HEK293 (cell line): ENCODE results near the gene TEP1.

Source experiments
- PRDM10 ChIP-seq: fragments of 450-650 bp; formaldehyde crosslinking; IDR thresholded peaks from 2 replicates; pipeline ENCODE4 v1.5.1; 2016; ENCODE audit warnings: missing biosample characterization, missing genetic modification characterization
- SALL2 ChIP-seq: fragments of 450-650 bp; formaldehyde crosslinking; IDR thresholded peaks from 2 replicates; pipeline ENCODE4 v1.5.0; 2017; ENCODE audit warnings: missing biosample characterization, mild to moderate bottlenecking, missing genetic modification characterization, borderline replicate concordance
- SP7 ChIP-seq: fragments of 450-650 bp; formaldehyde crosslinking; IDR thresholded peaks from 2 replicates; pipeline ENCODE4 v1.5.1; 2016; ENCODE audit warnings: missing biosample characterization, missing genetic modification characterization
- ZBTB20 ChIP-seq: fragments of 450-650 bp; formaldehyde crosslinking; IDR thresholded peaks from 2 replicates; pipeline ENCODE4 v1.5.1; 2016; ENCODE audit warnings: missing biosample characterization, missing genetic modification characterization
- ZBTB26 ChIP-seq: fragments of 450-650 bp; formaldehyde crosslinking; optimal IDR thresholded peaks from 2 replicates; pipeline ENCODE3; 2016; ENCODE audit warnings: missing biosample characterization, mild to moderate bottlenecking, missing genetic modification characterization
- ZBTB48 ChIP-seq: fragments of 450-650 bp; formaldehyde crosslinking; IDR thresholded peaks from 2 replicates; pipeline ENCODE4 v1.5.1; 2016; ENCODE audit warnings: missing biosample characterization, missing genetic modification characterization
- ZBTB8A ChIP-seq: fragments of 450-650 bp; formaldehyde crosslinking; IDR thresholded peaks from 2 replicates; pipeline ENCODE4 v1.5.1; 2016; ENCODE audit warnings: missing biosample characterization, missing genetic modification characterization
- ZEB2 ChIP-seq: fragments of 450-650 bp; formaldehyde crosslinking; IDR thresholded peaks from 2 replicates; pipeline ENCODE4 v1.5.1; 2016; ENCODE audit warnings: missing biosample characterization, missing genetic modification characterization
- ZIC2 ChIP-seq: fragments of 450-650 bp; formaldehyde crosslinking; IDR thresholded peaks from 2 replicates; pipeline ENCODE4 v1.5.1; 2016; ENCODE audit warnings: missing biosample characterization, missing genetic modification characterization
- ZNF10 ChIP-seq: fragments of 450-650 bp; formaldehyde crosslinking; IDR thresholded peaks from 2 replicates; pipeline ENCODE4 v1.5.1; 2017; ENCODE audit warnings: missing biosample characterization, missing genetic modification characterization
- ZNF26 ChIP-seq: fragments of 450-650 bp; formaldehyde crosslinking; IDR thresholded peaks from 2 replicates; pipeline ENCODE4 v1.5.1; 2016; ENCODE audit warnings: missing biosample characterization, missing genetic modification characterization
- ZNF354C ChIP-seq: fragments of 450-650 bp; formaldehyde crosslinking; IDR thresholded peaks from 2 replicates; pipeline ENCODE4 v1.5.1; 2016; ENCODE audit warnings: missing biosample characterization, missing genetic modification characterization, low read depth, borderline replicate concordance
- ZNF398 ChIP-seq: fragments of 450-650 bp; formaldehyde crosslinking; IDR thresholded peaks from 2 replicates; pipeline ENCODE4 v1.5.1; 2017; ENCODE audit warnings: missing biosample characterization, missing genetic modification characterization
- ZNF518A ChIP-seq: fragments of 450-650 bp; formaldehyde crosslinking; conservative IDR thresholded peaks from 2 replicates; pipeline ENCODE4 v1.5.1; 2016; ENCODE audit warnings: low read depth, missing biosample characterization, missing genetic modification characterization
- ZNF623 ChIP-seq: fragments of 450-650 bp; formaldehyde crosslinking; IDR thresholded peaks from 2 replicates; pipeline ENCODE4 v1.5.1; 2016; ENCODE audit warnings: missing biosample characterization, missing genetic modification characterization
- ZNF76 ChIP-seq: fragments of 450-650 bp; formaldehyde crosslinking; IDR thresholded peaks from 2 replicates; pipeline ENCODE4; 2016; ENCODE audit warnings: low read depth, missing biosample characterization, missing genetic modification characterization, borderline replicate concordance
- ZNF843 ChIP-seq: fragments of 450-650 bp; formaldehyde crosslinking; IDR thresholded peaks from 2 replicates; pipeline ENCODE4 v1.5.1; 2016; ENCODE audit warnings: missing biosample characterization, missing genetic modification characterization
- ZSCAN16 ChIP-seq: fragments of 450-650 bp; formaldehyde crosslinking; IDR thresholded peaks from 2 replicates; pipeline ENCODE4 v1.5.1; 2016; ENCODE audit warnings: missing biosample characterization, missing genetic modification characterization
- ZXDB ChIP-seq: fragments of 450-650 bp; formaldehyde crosslinking; IDR thresholded peaks from 2 replicates; pipeline ENCODE4 v1.5.1; 2016; ENCODE audit warnings: missing biosample characterization, missing genetic modification characterization
- TF ChIP-seq, protein P1 (sequence below): fragments of 450-650 bp; formaldehyde crosslinking; IDR thresholded peaks from 2 replicates; pipeline ENCODE4 v1.5.1; 2016; ENCODE audit warnings: missing biosample characterization, missing genetic modification characterization

The TEP1 gene

DNA sequence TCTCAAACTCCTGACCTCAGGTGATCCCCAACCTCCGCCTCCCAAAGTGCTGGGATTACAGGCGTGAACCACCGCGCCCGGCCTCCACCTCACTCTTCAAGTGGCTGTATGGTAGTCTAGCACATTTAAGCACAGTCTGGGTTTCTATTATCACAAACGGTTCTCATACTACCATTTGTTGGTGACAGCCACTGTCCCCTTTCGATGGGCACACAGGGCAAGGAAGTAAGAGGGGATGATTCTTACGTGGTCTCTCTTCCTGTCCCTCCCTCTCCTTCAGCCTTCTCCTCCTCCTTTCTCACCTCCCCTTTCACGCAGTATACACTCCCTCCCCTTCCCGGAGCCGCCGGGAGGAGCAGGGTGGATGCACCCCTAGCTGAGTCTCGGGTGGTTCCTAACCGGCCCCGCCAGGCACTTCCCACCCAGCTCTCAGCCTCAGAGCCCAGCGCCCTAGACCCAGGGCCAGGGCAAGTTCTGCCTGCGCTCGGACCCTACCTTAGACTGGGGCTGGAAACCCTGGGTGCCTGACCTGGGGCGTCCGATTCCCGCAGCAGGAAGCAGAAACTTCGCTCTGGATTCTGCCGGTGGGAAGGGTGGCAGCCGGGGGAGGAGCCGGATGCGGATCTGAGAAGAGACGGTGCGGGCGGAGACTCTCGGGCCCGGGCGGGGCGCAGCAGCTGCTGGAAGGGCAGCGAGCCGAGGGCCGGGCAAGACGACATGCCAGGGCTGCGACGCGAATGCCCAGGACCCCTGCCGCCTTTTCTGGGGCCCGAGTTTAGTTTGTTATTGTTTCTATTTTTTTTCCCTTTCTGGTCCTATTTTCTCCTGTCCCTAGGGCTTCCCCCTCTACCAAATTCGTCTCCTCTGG is at the start of gene TEP1 (continued):
- peak; percentile 86 for TF ChIP-seq ZBTB8A (tag by site-specific recombination)
- 0 out of 2 replicates have a peak, but pooled peaks have one; percentile 27 for TF ChIP-seq ZNF76 (tag by site-specific recombination)
- peak; percentile 36 for TF ChIP-seq ZBTB26 (tag by site-specific recombination)
- no peak for TF ChIP-seq ZNF518A (tag by site-specific recombination)
- TF ChIP-seq SALL2 (tag by site-specific recombination): no peak
- TF ChIP-seq SP7 (tag by site-specific recombination): peak; percentile 78
- no peak for TF ChIP-seq ZNF354C (tag by site-specific recombination)
- TF ChIP-seq, protein P1, sequence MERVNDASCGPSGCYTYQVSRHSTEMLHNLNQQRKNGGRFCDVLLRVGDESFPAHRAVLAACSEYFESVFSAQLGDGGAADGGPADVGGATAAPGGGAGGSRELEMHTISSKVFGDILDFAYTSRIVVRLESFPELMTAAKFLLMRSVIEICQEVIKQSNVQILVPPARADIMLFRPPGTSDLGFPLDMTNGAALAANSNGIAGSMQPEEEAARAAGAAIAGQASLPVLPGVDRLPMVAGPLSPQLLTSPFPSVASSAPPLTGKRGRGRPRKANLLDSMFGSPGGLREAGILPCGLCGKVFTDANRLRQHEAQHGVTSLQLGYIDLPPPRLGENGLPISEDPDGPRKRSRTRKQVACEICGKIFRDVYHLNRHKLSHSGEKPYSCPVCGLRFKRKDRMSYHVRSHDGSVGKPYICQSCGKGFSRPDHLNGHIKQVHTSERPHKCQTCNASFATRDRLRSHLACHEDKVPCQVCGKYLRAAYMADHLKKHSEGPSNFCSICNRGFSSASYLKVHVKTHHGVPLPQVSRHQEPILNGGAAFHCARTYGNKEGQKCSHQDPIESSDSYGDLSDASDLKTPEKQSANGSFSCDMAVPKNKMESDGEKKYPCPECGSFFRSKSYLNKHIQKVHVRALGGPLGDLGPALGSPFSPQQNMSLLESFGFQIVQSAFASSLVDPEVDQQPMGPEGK (tag by site-specific recombination): peak; percentile 92
- peak; percentile 96 for TF ChIP-seq ZNF398 (tag by site-specific recombination)
- no peak for TF ChIP-seq ZNF26 (tag by site-specific recombination)
- peak; percentile 99 for TF ChIP-seq ZBTB20 (tag by site-specific recombination)
- TF ChIP-seq ZNF843 (tag by site-specific recombination): 0 out of 2 replicates have a peak, but pooled peaks have one; percentile 19
- TF ChIP-seq ZXDB: peak; percentile 85; the same call in 1 of the 2 replicates
- TF ChIP-seq ZSCAN16 (tag by site-specific recombination): peak; percentile 29; the same call in 1 of the 2 replicates
- 0 out of 2 replicates have a peak, but pooled peaks have one; percentile 5 for TF ChIP-seq ZNF623 (tag by site-specific recombination)
- peak; percentile 96 for TF ChIP-seq PRDM10 (tag by site-specific recombination)
- no peak for TF ChIP-seq ZNF10 (tag by site-specific recombination)
- TF ChIP-seq ZEB2 (tag by site-specific recombination): peak; percentile 88
- peak; percentile 73 for TF ChIP-seq ZIC2
- peak; percentile 91 for TF ChIP-seq ZBTB48 (tag by site-specific recombination)
